GM18499 (cell line): Measurements from ENCODE around the gene WFS1.

ENCODE experiments used
- ATAC-seq: cut with Tn5 transposase; IDR thresholded peaks from one replicate; pipeline ENCODE4 v1.9.1; 2021; ENCODE audit warnings: moderate number of reproducible peaks; ENCODE audit not compliant: insufficient read depth, unreplicated experiment

WFS1 gene

GRCh38 chr4:6232836-6233785, 36.5 kb upstream of the WFS1 start:
- no peak for ATAC-seq

- no peak for ATAC-seq
These were observed 35.7 kb upstream of the WFS1 start for GRCh38 chr4:6233929-6234328.

- no peak for ATAC-seq
These were observed 34.6 kb upstream of the WFS1 start for GRCh38 chr4:6235012-6235411.

- ATAC-seq = no peak
These were observed 33.6 kb upstream of the WFS1 start for GRCh38 chr4:6235901-6236640.

GRCh38 chr4:6236816-6237390, 32.7 kb upstream of the WFS1 start:
- ATAC-seq = no peak

GRCh38 chr4:6239486-6239885, 30.2 kb upstream of the WFS1 start:
- no peak for ATAC-seq

- no peak for ATAC-seq
These were observed 29.7 kb upstream of the WFS1 start for GRCh38 chr4:6239968-6240367.

GRCh38 chr4:6241062-6241845, 28.4 kb upstream of the WFS1 start:
- no peak for ATAC-seq

- ATAC-seq = no peak
These were observed 27.2 kb upstream of the WFS1 start for GRCh38 chr4:6242271-6243029.

- no peak for ATAC-seq
These were observed 24.1 kb upstream of the WFS1 start for GRCh38 chr4:6245246-6246169.

- ATAC-seq = no peak
These were observed 23.4 kb upstream of the WFS1 start for GRCh38 chr4:6246170-6246634.

- ATAC-seq = no peak
These were observed 21.3 kb upstream of the WFS1 start for GRCh38 chr4:6248394-6248793.

GRCh38 chr4:6250235-6250983, 19.2 kb upstream of the WFS1 start:
- ATAC-seq = no peak

- no peak for ATAC-seq
These were observed 18.7 kb upstream of the WFS1 start for GRCh38 chr4:6250984-6251295.

GRCh38 chr4:6251365-6251764, 18.3 kb upstream of the WFS1 start:
- no peak for ATAC-seq

GRCh38 chr4:6252051-6252450, 17.6 kb upstream of the WFS1 start:
- ATAC-seq = no peak

GRCh38 chr4:6253111-6253510, 16.5 kb upstream of the WFS1 start:
- ATAC-seq = no peak

- ATAC-seq = no peak
These were observed 15.7 kb upstream of the WFS1 start for GRCh38 chr4:6253961-6254360.
